Esophagus (tissue), 2 donors: ENCODE data around the gene TPRG1L. TPM values are rescaled to one million over a fixed set of nuclear protein-coding genes. Genes with fewer than 3 reads are reported as not detected.

Experiments
- H3K27ac ChIP-seq, 2 donors: one replicate each; pipeline ENCODE4 v1.5.1; 2013; ENCODE audit warnings: low read depth in 2 of 2, mild to moderate bottlenecking in 2 of 2, inconsistent platforms in 1 of 2, low read length in 1 of 2, moderate library complexity in 1 of 2
- H3K27me3 ChIP-seq, 2 donors: one replicate each; pipeline ENCODE4 v1.6.1; 2013; ENCODE audit warnings: low read length in 2 of 2, control low read depth in 1 of 2, mild to moderate bottlenecking in 1 of 2; ENCODE audit not compliant: insufficient read depth in 2 of 2, control insufficient read depth in 1 of 2
- H3K36me3 ChIP-seq, 2 donors: one replicate each; pipeline ENCODE4 v1.6.1; 2013; ENCODE audit warnings: low read length in 1 of 2; ENCODE audit not compliant: control insufficient read depth in 2 of 2, insufficient read depth in 2 of 2
- H3K4me1 ChIP-seq, 2 donors: one replicate each; pipeline ENCODE4 v1.6.1; 2013; ENCODE audit warnings: low read length in 1 of 2; ENCODE audit not compliant: control insufficient read depth in 2 of 2, insufficient read depth in 2 of 2
- H3K4me3 ChIP-seq, 2 donors: one replicate each; pipeline ENCODE4 v1.5.1; 2013; ENCODE audit warnings: low read length in 2 of 2, mild to moderate bottlenecking in 2 of 2, low read depth in 1 of 2, moderate library complexity in 1 of 2
- H3K9me3 ChIP-seq, 2 donors: one replicate each; pipeline ENCODE4 v1.6.1; 2013; ENCODE audit warnings: mild to moderate bottlenecking in 2 of 2, low read depth in 1 of 2, low read length in 1 of 2, moderate library complexity in 1 of 2; ENCODE audit not compliant: control insufficient read depth in 2 of 2, insufficient read depth in 1 of 2
- WGBS, 2 donors: extraction: QIAGEN DNeasy Blood & Tissue Kit; methylation state at CpG; one replicate each; pipeline ENCODE4 v1.1.7; 2013; 5-methylcytosine and 5-hydroxymethylcytosine counted together
- polyA plus RNA-seq, 2 donors: library from polyadenylated mRNA; stranded (reverse); fragments of 200-250 nt; gene quantifications; one replicate each; pipeline ENCODE4 v1.2.3, GENCODE V29; 2013
- donor health status: healthy with polysubstance abuse.
- donor health status: Bipolar disorder and iron deficiency.

Gene TPRG1L
- polyA plus RNA-seq, 2 donors, result 20.1 to 32.8 TPM

- Histone ChIP-seq H3K4me1 (peaks cover 2 to 18% of the 10 kb centered on the region in 2 donors), H3K4me3 (peak within 1 kb of the TSS; percentile 91), H3K36me3 (peaks cover 0 to 12% of the 10 kb centered on the region in 2 donors), H3K27ac (peak within 1 kb of the TSS in 1 of 2 donors; percentile 50), H3K27me3 (peaks cover 0 to 22% of the 10 kb centered on the region in 2 donors), H3K9me3 (no peaks in the 10 kb centered on the region)
- WGBS, 2 donors, result 3% methylated on average over 60 of the region's 60 CpGs
Observed at GRCh38 chr1:3649342-3650247, 24.8 kb downstream of the TPRG1L start, which contains the start of gene WRAP73. WRAP73 (minus strand) TSS chr1:3650103; CDS start chr1:3649999, 104 bp downstream.

- Histone ChIP-seq H3K9me3 (no peaks in the 10 kb centered on the region), H3K4me1 (peaks cover 2 to 18% of the 10 kb centered on the region in 2 donors), H3K27ac (no peak overlapping the region), H3K4me3 (peak overlapping the region in 1 of 2 donors; percentile 91), H3K27me3 (peaks cover 0 to 22% of the 10 kb centered on the region in 2 donors), H3K36me3 (peaks cover 0 to 8% of the 10 kb centered on the region in 2 donors)
- 14 to 22% methylated on average over 47 to 50 of the region's 50 CpGs for WGBS, 2 donors
Observed at GRCh38 chr1:3650248-3651025, 25.6 kb downstream of the TPRG1L start.

- Histone ChIP-seq H3K4me3 (peak overlapping the region in 1 of 2 donors; percentile 23), H3K9me3 (no peaks in the 10 kb centered on the region), H3K36me3 (peaks cover 0 to 5% of the 10 kb centered on the region in 2 donors), H3K27ac (no peak overlapping the region), H3K4me1 (peaks cover 0 to 18% of the 10 kb centered on the region in 2 donors), H3K27me3 (peaks cover 0 to 22% of the 10 kb centered on the region in 2 donors)
- WGBS, 2 donors, result 10 to 12% methylated on average over 81 to 83 of the region's 83 CpGs
Observed at GRCh38 chr1:3651026-3651929, 26.5 kb downstream of the TPRG1L start.

GRCh38 chr1:3651930-3652547 lies 27.2 kb downstream of the TPRG1L start, which contains the start of gene TP73:
TP73 (plus strand) TSS chr1:3652516; CDS start chr1:3682366, 29,850 bp downstream.
- Histone ChIP-seq H3K27me3 (peaks cover 0 to 22% of the 10 kb centered on the region in 2 donors), H3K4me3 (peak within 1 kb of the TSS; percentile 23 to 36)
- WGBS, 2 donors, result 1% methylated on average over 74 to 80 of the region's 80 CpGs

GRCh38 chr1:3652548-3653285 lies 27.9 kb downstream of the TPRG1L start:
- Histone ChIP-seq H3K36me3 (no peaks in the 10 kb centered on the region), H3K4me1 (peaks cover 0 to 18% of the 10 kb centered on the region in 2 donors), H3K27me3 (peaks cover 0 to 22% of the 10 kb centered on the region in 2 donors), H3K9me3 (no peaks in the 10 kb centered on the region), H3K4me3 (peak overlapping the region; percentile 23 to 36), H3K27ac (no peak overlapping the region)
- WGBS, 2 donors, result 7 to 8% methylated on average over 58 to 68 of the region's 68 CpGs

More at GRCh38 chr1:3651930-3652547, 27.2 kb downstream of the TPRG1L start, which contains the start of gene TP73:
- H3K4me1 ChIP-seq, result peaks cover 0 to 18% of the 10 kb centered on the region in 2 donors
- H3K9me3 ChIP-seq, result no peaks in the 10 kb centered on the region
- peaks cover 0 to 2% of the 10 kb centered on the region in 2 donors for H3K36me3 ChIP-seq
- no peak within 1 kb of the TSS for H3K27ac ChIP-seq

GRCh38 chr1:3653286-3653618 lies 28.4 kb downstream of the TPRG1L start:
- Histone ChIP-seq H3K27ac (no peak overlapping the region), H3K4me3 (no peak overlapping the region), H3K4me1 (peaks cover 0 to 18% of the 10 kb centered on the region in 2 donors), H3K9me3 (no peaks in the 10 kb centered on the region), H3K27me3 (peaks cover 0 to 22% of the 10 kb centered on the region in 2 donors), H3K36me3 (no peaks in the 10 kb centered on the region)
- WGBS, 2 donors, result 52 to 58% methylated on average over 10 of the region's 10 CpGs

- Histone ChIP-seq H3K36me3 (no peaks in the 10 kb centered on the region), H3K4me1 (peaks cover 0 to 18% of the 10 kb centered on the region in 2 donors), H3K27ac (no peak overlapping the region), H3K9me3 (no peaks in the 10 kb centered on the region), H3K4me3 (no peak overlapping the region), H3K27me3 (peaks cover 0 to 22% of the 10 kb centered on the region in 2 donors)
- 86 to 88% methylated on average over 22 of the region's 22 CpGs for WGBS, 2 donors
Observed at GRCh38 chr1:3654549-3655281, 29.9 kb downstream of the TPRG1L start.
